Measurements from ENCODE around the gene COA3.
A peak's percentile ranks its signal among the peaks of the same experiment; 100 is the strongest.
"Not testable (repeated sequence)": the region's sequence is repeated elsewhere in the genome, so short reads cannot be mapped to it uniquely, and the experiment has no call there.

Gene COA3

DNA sequence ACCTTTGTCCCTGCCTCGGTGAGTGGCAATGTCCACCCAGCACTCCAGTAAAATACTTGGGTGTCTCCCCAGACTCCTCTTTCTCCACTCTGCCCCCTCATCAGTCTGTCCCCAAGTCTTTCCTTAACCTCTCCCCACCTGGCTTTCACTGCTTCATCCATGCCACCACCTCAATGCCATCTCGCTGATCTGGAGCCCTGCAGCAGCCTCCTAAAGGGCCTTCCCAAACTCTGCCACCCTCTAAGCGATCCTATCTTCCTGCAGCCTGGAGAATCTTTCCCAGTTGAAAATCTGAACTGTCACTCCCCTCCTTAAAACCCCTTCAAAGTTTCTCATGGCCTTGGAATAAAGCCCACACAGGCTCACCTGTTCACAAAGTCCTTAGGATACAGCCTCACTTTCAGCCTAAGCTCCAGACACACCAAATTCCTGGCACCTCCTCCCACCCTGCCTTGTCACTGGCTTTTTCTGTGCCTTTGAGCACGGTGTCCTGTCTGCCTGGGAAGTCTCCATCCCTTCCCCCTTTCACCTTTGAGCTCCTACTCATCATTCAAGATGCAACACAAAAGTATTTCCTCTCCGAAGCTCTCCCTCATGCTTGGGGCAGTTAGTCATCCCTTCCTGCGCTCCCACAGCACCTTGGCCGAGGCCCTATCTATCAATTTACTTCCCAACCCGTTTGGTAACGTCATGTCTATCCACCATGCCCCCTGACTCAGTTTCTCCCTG, 15.3 kb downstream of the COA3 start:
- no peak for DNase-seq

GRCh38 chr17:42782166-42783061, 16.1 kb downstream of the COA3 start:
- peak in 2 of 56 donors; percentile 13 to 33 for DNase-seq

GRCh38 chr17:42781639-42782165, 16.8 kb downstream of the COA3 start:
- no peak for DNase-seq

- DNase-seq = no peak
Observed at GRCh38 chr17:42780851-42781638, 17.5 kb downstream of the COA3 start.

DNA sequence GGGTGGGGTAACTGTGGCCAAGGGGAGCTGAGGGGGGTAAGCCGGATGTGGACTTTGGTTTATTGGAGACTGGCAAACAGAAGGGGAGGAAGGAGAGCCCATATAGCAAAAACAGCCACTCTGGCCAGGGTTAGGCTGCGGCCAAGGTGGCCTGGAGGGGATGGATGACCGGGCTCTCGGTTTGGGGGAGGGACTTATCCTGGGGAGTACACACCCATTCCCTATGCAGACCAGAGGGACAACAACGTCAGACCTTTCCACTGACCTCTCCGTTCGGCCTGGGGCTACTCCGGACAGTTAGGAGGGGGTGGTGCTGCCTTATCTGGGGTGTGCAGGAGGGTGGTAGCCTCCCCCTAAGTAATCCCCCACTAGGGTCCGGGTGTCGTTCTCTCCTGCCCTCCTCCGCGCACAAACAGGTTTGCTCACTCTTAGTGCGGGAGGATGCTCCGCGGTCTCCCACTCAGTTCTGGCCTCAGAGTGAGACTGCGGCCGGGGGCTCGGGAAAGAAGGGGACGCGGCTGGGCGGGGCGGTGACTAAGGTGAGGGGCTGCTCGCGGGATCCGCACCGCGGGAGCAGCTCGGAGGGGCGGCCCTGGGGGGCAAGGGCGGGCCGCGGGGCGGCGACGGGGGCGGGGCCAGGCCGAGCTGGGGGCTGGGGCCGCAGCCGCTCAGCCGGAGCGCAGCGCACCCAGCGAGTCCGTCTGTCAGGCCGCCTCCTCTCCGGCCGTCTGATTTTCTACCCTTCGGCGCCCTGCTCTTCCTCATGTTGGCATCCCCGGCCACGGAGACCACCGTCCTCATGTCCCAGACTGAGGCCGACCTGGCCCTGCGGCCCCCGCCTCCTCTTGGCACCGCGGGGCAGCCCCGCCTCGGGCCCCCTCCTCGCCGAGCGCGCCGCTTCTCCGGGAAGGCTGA, 18.3 kb downstream of the COA3 start, which contains the start of gene WNK4:
Gene WNK4, plus strand, starts transcription at position 675 of the 915 bp plus-strand sequence. Its CDS starts 89 bp downstream, at position 764.
- peak in 1 of 56 donors; percentile 17 for DNase-seq

GRCh38 chr17:42779304-42779935, 19.1 kb downstream of the COA3 start:
- no peak for DNase-seq

GRCh38 chr17:42778570-42778969, 19.9 kb downstream of the COA3 start:
- DNase-seq = no peak

GRCh38 chr17:42775534-42776098, 22.9 kb downstream of the COA3 start:
- no peak for DNase-seq

- no peak for DNase-seq
Observed at GRCh38 chr17:42774066-42774745, 24.3 kb downstream of the COA3 start.

DNA sequence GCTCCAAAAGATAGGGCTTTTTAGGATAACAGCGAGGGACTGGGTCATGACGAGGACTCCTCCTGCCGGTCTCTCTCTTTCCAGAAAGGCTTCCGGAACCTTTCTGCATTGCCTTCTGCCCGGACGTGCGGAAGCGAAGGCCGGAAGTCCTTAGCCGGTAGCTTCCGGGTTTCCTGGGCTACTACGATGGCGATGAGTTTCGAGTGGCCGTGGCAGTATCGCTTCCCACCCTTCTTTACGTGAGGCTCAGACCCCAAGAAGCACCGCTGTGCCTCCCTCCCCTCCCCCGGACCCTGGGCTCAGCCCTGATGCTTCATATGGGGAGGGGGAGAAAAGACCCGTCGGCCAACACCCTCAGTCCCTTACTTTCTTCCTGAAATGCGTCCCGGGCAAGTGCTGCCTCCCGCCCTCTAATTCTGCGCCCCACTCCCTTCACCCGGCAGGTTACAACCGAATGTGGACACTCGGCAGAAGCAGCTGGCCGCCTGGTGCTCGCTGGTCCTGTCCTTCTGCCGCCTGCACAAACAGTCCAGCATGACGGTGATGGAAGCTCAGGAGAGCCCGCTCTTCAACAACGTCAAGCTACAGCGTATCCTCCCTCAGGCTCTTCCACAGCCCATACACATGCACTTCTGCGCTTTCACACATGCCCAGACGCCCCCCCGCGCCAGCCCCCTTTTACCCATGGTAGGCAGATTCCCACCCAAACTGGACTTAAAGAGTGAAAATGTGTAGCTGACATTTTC, 25.0 kb downstream of the COA3 start, which contains the start of gene VPS25:
Gene VPS25, plus strand, starts transcription at position 160 of the 746 bp plus-strand sequence. Its CDS starts 27 bp downstream, at position 187.
- peak in 55 of 56 donors; percentile 18 to 86 (median 69) for DNase-seq

DNA sequence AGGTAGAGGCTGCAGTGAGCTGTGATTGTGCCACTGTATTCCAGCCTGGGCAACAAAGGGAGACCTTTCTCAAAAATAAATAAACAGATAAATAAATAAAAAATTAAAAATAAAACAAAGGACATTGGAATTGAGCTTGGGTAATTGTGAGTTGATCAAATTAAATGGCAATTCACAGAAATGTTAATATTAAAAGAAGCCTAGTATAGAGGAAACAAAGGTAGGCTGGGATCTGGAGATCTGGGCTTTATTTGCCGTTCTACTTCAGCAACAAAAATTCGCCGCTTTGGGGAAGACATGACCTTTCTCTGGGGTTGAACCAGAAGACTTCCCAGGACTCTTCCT, 25.6 kb downstream of the COA3 start:
- no peak for DNase-seq

DNA sequence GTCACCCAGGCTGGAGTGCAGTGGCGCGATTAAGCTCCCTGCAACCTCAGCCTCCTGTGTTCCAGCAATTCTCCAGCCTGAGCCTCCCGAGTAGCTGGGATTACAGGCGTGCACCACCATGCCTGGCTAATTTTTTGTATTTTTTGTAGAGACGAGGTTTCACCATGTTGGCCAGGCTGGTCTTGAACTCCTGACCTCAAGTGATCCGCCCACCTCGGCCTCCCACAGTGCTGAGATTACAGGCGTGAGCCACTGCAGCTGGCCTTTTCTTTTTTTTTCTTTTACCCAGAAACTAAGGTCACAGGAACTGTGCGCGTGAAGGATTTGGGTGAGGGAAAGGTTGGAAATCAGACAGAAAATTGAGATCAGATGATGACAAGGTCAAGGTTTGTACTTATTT, 28.5 kb downstream of the COA3 start:
- DNase-seq = not testable (repeated sequence)

DNA sequence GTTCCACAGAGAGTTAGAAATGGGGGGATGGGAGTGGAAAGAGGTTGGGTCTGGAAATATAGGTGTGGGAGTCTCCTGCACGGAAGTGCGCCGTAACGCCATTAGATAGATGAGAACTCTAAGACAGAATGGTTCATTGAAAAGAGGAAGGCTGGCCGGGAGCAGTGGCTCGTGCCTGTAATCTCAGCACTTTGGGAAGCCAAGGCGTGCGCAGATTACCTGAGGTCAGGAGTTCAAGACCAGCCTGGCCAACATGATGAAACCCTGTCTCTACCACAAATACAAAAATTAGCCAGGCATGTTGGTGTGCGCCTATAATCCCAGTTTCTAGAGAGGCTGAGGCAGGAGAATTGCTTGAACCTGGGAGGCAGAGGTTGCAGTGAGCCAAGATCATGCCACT, 30.5 kb downstream of the COA3 start:
- not testable (repeated sequence) for DNase-seq

- DNase-seq = no peak
Observed at GRCh38 chr17:42767512-42767911, 31.0 kb downstream of the COA3 start.

GRCh38 chr17:42766124-42766523, 32.4 kb downstream of the COA3 start:
- no peak for DNase-seq

DNA sequence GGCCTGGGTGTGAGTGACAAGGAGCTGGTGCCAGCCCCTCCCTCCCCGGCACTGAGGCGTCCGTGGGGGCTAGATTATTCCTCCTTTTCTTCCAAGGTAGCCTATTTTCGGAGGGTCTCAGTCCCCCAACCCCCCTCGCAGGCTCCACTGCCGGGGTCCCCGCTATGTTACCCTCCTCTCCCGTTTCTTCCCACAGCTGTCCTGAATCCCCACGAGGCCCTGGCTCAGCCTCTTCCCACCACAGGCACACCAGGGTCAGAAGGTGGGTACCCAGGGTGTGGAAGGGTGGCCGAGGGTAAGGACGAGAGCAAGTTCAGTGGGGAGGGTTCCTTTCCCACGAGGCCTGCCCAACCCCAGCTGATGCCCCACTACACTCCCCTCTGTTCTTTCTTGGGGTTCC, 36.9 kb downstream of the COA3 start:
- no peak for DNase-seq

- peak in 2 of 56 donors; percentile 18 to 54 for DNase-seq
Observed at GRCh38 chr17:42760652-42761581, 37.6 kb downstream of the COA3 start, which contains the start of gene RAMP2. TSS of gene RAMP2 (plus strand) at chr17:42761227. CDS start at chr17:42761262, 35 bp downstream.
